Epithelial cell of proximal tubule (primary cell): ENCODE results near the gene SAPCD2. TPM values are rescaled to one million over a fixed set of nuclear protein-coding genes. Genes with fewer than 3 reads are reported as not detected.

Experiments used
- DNase-seq: peaks from one replicate; pipeline ENCODE4 v3.0.0-alpha.2; 2011; ENCODE audit warnings: low read depth
- H3K4me3 ChIP-seq: 2 replicates; pipeline ENCODE4 v1.5.1; 2011; ENCODE audit warnings: low read depth, mild to moderate bottlenecking, low read length
- total RNA-seq: library from RNA; depleted of rRNA; stranded (reverse); fragments of >200 nt; gene quantifications from 2 replicates; pipeline ENCODE4 v1.2.3, GENCODE V29; 2015
- TF ChIP-seq, protein P1 (sequence below): conservative IDR thresholded peaks from 2 replicates; pipeline ENCODE4 v1.5.1; 2012; ENCODE audit warnings: low read depth, mild to moderate bottlenecking, low read length

SAPCD2 gene
- total RNA-seq, 1 donor from 2014 or later, result 25.6 TPM

DNA sequence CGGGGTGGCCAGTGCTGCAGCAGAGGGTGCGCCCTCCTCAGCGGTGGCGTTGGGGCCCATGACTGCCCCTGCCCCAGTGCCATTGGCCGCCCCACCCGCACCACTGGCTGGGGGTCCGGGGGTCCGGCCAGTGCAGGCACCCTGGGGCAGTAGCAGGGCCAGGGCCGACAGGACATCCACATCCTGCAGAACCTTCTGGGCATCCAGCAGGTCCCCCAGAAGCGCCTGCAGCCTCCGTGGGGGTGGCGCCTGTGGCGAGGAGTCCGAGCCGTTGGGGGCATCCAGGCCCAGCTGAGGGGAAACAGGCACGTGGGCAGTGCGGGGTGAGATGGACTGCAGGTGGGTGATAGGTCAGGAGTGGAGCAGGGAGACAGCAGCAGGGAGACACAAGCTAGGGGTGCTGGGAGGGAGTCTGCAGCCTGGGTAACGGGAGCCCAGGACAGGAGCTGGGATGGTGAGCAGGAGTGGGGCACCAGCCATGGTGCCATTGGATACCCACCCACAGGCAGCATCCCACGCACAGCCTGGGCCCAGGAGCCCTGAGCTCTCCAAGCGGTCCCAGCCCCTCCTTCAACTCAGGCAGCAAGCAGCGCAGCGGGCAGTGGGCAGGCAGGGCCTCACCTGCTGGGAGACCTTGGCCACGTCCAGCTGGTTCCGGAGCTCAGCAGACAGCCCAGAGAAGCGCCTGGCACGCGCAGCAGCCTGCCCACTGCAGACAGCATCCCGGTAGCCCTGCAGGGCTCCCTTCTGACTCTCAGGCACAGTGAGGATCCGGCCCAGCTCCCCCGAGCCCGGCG is 49.4 kb downstream of the SAPCD2 start:
- DNase-seq, result no peak
- H3K4me3 ChIP-seq, result no peak overlapping the region
- TF ChIP-seq, protein P1, sequence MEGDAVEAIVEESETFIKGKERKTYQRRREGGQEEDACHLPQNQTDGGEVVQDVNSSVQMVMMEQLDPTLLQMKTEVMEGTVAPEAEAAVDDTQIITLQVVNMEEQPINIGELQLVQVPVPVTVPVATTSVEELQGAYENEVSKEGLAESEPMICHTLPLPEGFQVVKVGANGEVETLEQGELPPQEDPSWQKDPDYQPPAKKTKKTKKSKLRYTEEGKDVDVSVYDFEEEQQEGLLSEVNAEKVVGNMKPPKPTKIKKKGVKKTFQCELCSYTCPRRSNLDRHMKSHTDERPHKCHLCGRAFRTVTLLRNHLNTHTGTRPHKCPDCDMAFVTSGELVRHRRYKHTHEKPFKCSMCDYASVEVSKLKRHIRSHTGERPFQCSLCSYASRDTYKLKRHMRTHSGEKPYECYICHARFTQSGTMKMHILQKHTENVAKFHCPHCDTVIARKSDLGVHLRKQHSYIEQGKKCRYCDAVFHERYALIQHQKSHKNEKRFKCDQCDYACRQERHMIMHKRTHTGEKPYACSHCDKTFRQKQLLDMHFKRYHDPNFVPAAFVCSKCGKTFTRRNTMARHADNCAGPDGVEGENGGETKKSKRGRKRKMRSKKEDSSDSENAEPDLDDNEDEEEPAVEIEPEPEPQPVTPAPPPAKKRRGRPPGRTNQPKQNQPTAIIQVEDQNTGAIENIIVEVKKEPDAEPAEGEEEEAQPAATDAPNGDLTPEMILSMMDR, result no peak

GRCh38 chr9:137019891-137020683 is 50.3 kb downstream of the SAPCD2 start:
- TF ChIP-seq, protein P1, result no peak

GRCh38 chr9:137018761-137019559 is 51.4 kb downstream of the SAPCD2 start:
- no peak for DNase-seq
- no peak overlapping the region for H3K4me3 ChIP-seq
- TF ChIP-seq, protein P1, result no peak

More at GRCh38 chr9:137019891-137020683, 50.3 kb downstream of the SAPCD2 start:
- H3K4me3 ChIP-seq, result no peak overlapping the region
- DNase-seq, result no peak

GRCh38 chr9:137017791-137018497 is 52.4 kb downstream of the SAPCD2 start:
- H3K4me3 ChIP-seq, result no peak overlapping the region
- TF ChIP-seq, protein P1, result no peak
- no peak for DNase-seq

DNA sequence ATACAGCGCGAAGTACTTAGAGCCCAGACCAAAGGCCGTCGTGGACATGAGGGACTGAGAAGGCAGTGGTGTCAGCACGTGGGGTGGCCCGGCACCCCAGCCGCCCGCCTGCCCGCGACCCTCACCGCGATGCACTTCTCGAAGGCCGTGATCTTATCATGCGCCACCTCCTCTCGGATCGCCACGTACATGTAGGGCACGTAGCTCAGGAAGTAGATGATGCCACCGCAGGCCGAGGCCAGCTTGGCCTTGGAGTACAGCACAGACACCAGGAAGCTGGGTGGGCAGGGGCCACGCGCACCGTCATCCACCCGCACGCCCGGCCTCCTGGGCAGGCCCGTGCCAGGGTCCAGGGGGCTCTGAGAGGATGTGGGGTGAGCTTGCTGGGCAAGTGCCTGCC is 53.3 kb downstream of the SAPCD2 start:
- H3K4me3 ChIP-seq, result no peak overlapping the region
- TF ChIP-seq, protein P1, result no peak
- no peak for DNase-seq

GRCh38 chr9:137016436-137016835 is 53.9 kb downstream of the SAPCD2 start:
- TF ChIP-seq, protein P1, result no peak
- no peak overlapping the region for H3K4me3 ChIP-seq
- DNase-seq, result no peak
